WTC11 (cell line): ENCODE measurements around the gene NFIA. TPM values are rescaled to one million over a fixed set of nuclear protein-coding genes. Genes with fewer than 3 reads are reported as not detected.
A peak's percentile ranks its signal among the peaks of the same experiment; 100 is the strongest.

Experiments used
- ATAC-seq: fragments of 200-7000 bp; cut with Tn5 transposase; 2 replicates; pipeline ENCODE4 v1.10.0; 2021; ENCODE audit warnings: mild to moderate bottlenecking, moderate library complexity
- CTCF ChIA-PET: fragments of 300-600 bp; sonication (Branson Sonifier 250); formaldehyde crosslinking; loops from one replicate; lab custom pipeline; 2021; ENCODE audit warnings: antibody characterized with exemption; lab: Charles Lee
- POLR2A ChIA-PET: fragments of 350-600 bp; sonication (Branson Sonifier 250); formaldehyde crosslinking; loops from one replicate; lab custom pipeline; 2021; ENCODE audit warnings: antibody characterized with exemption; lab: Charles Lee
- DNase-seq: peaks from one replicate; pipeline ENCODE4 v3.0.0; 2021; ENCODE audit warnings: low spot score
- H3K27ac Mint-ChIP-seq: 2 replicates; pipeline ENCODE4 v1.8.0; 2021; ENCODE audit warnings: mixed read lengths
- H3K27me3 Mint-ChIP-seq: 2 replicates; pipeline ENCODE4 v1.8.0; 2021; ENCODE audit warnings: low read depth, mild to moderate bottlenecking, moderate library complexity, mixed read lengths
- H3K36me3 Mint-ChIP-seq: 2 replicates; pipeline ENCODE4 v1.8.0; 2021; ENCODE audit warnings: mixed read lengths
- H3K4me1 Mint-ChIP-seq: 2 replicates; pipeline ENCODE4 v1.8.0; 2022; ENCODE audit warnings: mixed read lengths
- H3K4me3 Mint-ChIP-seq: 2 replicates; pipeline ENCODE4 v1.8.0; 2021; ENCODE audit warnings: mild to moderate bottlenecking, moderate library complexity, mixed read lengths
- H3K9me3 Mint-ChIP-seq: 2 replicates; pipeline ENCODE4 v1.8.0; 2021; ENCODE audit warnings: mixed read lengths
- ATF3 ChIP-seq: sonication (generic); formaldehyde crosslinking; conservative IDR thresholded peaks from 2 replicates; pipeline ENCODE4 v1.8.1; 2022; ENCODE audit warnings: mild to moderate bottlenecking, missing genetic modification reagents
- ATF6 ChIP-seq: sonication (generic); formaldehyde crosslinking; IDR thresholded peaks from 2 replicates; pipeline ENCODE4 v1.8.1; 2023; ENCODE audit warnings: mild to moderate bottlenecking, missing genetic modification reagents
- CTCF ChIP-seq: fragments of 200-600 bp; IDR thresholded peaks from 2 replicates; pipeline ENCODE4 v1.8.0; 2022; ENCODE audit warnings: antibody characterized with exemption
- ETV6 ChIP-seq: sonication (generic); formaldehyde crosslinking; IDR thresholded peaks from 2 replicates; pipeline ENCODE4 v1.8.1; 2022; ENCODE audit warnings: mild to moderate bottlenecking, missing genetic modification reagents
- FOXJ3 ChIP-seq: sonication (generic); formaldehyde crosslinking; IDR thresholded peaks from 2 replicates; pipeline ENCODE4 v1.9.0; 2021; ENCODE audit warnings: missing genetic modification reagents, mild to moderate bottlenecking, borderline replicate concordance
- FOXP1 ChIP-seq: sonication (generic); formaldehyde crosslinking; IDR thresholded peaks from 2 replicates; pipeline ENCODE4 v1.8.0; 2022; ENCODE audit warnings: missing genetic modification reagents, mild to moderate bottlenecking, moderate library complexity, borderline replicate concordance
- GRHL2 ChIP-seq: fragments of 250-450 bp; sonication (Bioruptor Pico); IDR thresholded peaks from 2 replicates; pipeline ENCODE4 v1.8.0; 2022; ENCODE audit warnings: mild to moderate bottlenecking, moderate library complexity; ENCODE audit not compliant: insufficient replicate concordance, severe bottlenecking
- HMGA2 ChIP-seq: fragments of 250-450 bp; sonication (Bioruptor Pico); IDR thresholded peaks from 2 replicates; pipeline ENCODE4 v1.4.0; 2021; ENCODE audit warnings: mild to moderate bottlenecking, moderate library complexity
- IRF1 ChIP-seq: sonication (generic); formaldehyde crosslinking; IDR thresholded peaks from 2 replicates; pipeline ENCODE4 v1.8.0; 2023; ENCODE audit warnings: missing genetic modification reagents
- IRF2 ChIP-seq: sonication (generic); formaldehyde crosslinking; IDR thresholded peaks from 2 replicates; pipeline ENCODE4 v1.8.0; 2022; ENCODE audit warnings: low read depth, missing genetic modification reagents, borderline replicate concordance
- JAZF1 ChIP-seq: fragments of 250-450 bp; sonication (Bioruptor Pico); IDR thresholded peaks from 2 replicates; pipeline ENCODE4 v1.9.0; 2021; ENCODE audit warnings: moderate library complexity, mild to moderate bottlenecking, inconsistent platforms
- JUN ChIP-seq: sonication (generic); formaldehyde crosslinking; IDR thresholded peaks from 2 replicates; pipeline ENCODE4 v1.8.0; 2023; ENCODE audit warnings: mild to moderate bottlenecking, missing genetic modification reagents
- NFATC4 ChIP-seq: fragments of 250-450 bp; sonication (Bioruptor Pico); IDR thresholded peaks from 2 replicates; pipeline ENCODE4 v1.9.0; 2021; ENCODE audit warnings: mild to moderate bottlenecking
- ZMAT4 ChIP-seq: fragments of 250-450 bp; sonication (Bioruptor Pico); IDR thresholded peaks from 2 replicates; pipeline ENCODE4 v1.9.0; 2021; ENCODE audit warnings: mild to moderate bottlenecking
- ZNF219 ChIP-seq: sonication (generic); formaldehyde crosslinking; IDR thresholded peaks from 2 replicates; pipeline ENCODE4 v1.8.0; 2023; ENCODE audit warnings: missing genetic modification reagents, mild to moderate bottlenecking, borderline replicate concordance
- ZNF317 ChIP-seq: sonication (generic); formaldehyde crosslinking; IDR thresholded peaks from 2 replicates; pipeline ENCODE4 v1.8.1; 2023; ENCODE audit warnings: low read depth, mild to moderate bottlenecking, moderate library complexity, missing genetic modification reagents, borderline replicate concordance
- ZNF396 ChIP-seq: fragments of 250-450 bp; sonication (Bioruptor Pico); IDR thresholded peaks from 2 replicates; pipeline ENCODE4 v1.8.0; 2021; ENCODE audit warnings: mild to moderate bottlenecking, moderate library complexity, borderline replicate concordance
- total RNA-seq: library from RNA; stranded (reverse); gene quantifications from 3 replicates; pipeline ENCODE4 v1.2.3, GENCODE V29; 2021

The NFIA gene
- total RNA-seq, 1 experiment from 2014 or later: 16.7 TPM

- TF ChIP-seq CTCF: no peak
Measured at GRCh38 chr1:61253912-61254633, 171.7 kb downstream of the NFIA start (continued).

- 0 out of 2 replicates have a peak, but pooled peaks cover 2% of the 10 kb centered on the region for H3K36me3 Mint-ChIP-seq
- TF ChIP-seq FOXJ3 (CRISPR knock-in tag) (no peak), JUN (CRISPR knock-in tag) (no peak), ZNF317 (CRISPR knock-in tag) (no peak), ETV6 (CRISPR knock-in tag) (no peak), NFATC4 (CRISPR knock-in tag) (no peak), FOXP1 (CRISPR knock-in tag) (no peak), ZNF219 (no peak), HMGA2 (CRISPR knock-in tag) (no peak), JAZF1 (CRISPR knock-in tag) (no peak), IRF1 (CRISPR knock-in tag) (no peak), ZNF396 (CRISPR knock-in tag) (no peak), IRF2 (CRISPR knock-in tag) (no peak), ZMAT4 (CRISPR knock-in tag) (no peak)
- H3K27ac Mint-ChIP-seq: peak overlapping the region; percentile 54; the same call in 1 of the 2 replicates
- CTCF ChIA-PET: interaction anchor here (0.6 kb wide), 1 partner anchor 406 kb away, joined by 4 read pairs; no protein-coding TSS in a partner anchor
- H3K27me3 Mint-ChIP-seq: no peaks in the 10 kb centered on the region
- DNase-seq: no peak
- POLR2A ChIA-PET: no interaction called here
- H3K9me3 Mint-ChIP-seq: no peaks in the 10 kb centered on the region
- H3K4me1 Mint-ChIP-seq: peaks cover 46% of the 10 kb centered on the region
- H3K4me3 Mint-ChIP-seq: no peak overlapping the region
- no peak for ATAC-seq
Measured at GRCh38 chr1:61254634-61255357, 172.4 kb downstream of the NFIA start.

- no peak for DNase-seq
- Mint-ChIP-seq H3K36me3 (0 out of 2 replicates have a peak, but pooled peaks cover under 1% of the 10 kb centered on the region), H3K27ac (no peak overlapping the region; the same call in 1 of the 2 replicates), H3K4me1 (peaks cover 45% of the 10 kb centered on the region), H3K4me3 (no peak overlapping the region), H3K27me3 (no peaks in the 10 kb centered on the region), H3K9me3 (no peaks in the 10 kb centered on the region)
- ChIA-PET POLR2A (no interaction called here), CTCF (interaction anchor here (0.6 kb wide), 1 partner anchor 405 kb away, joined by 4 read pairs; no protein-coding TSS in a partner anchor)
- TF ChIP-seq ATF3 (CRISPR knock-in tag) (no peak), FOXP1 (CRISPR knock-in tag) (no peak), IRF1 (CRISPR knock-in tag) (no peak), ETV6 (CRISPR knock-in tag) (no peak), ATF6 (CRISPR knock-in tag) (no peak), GRHL2 (no peak)
- TF ChIP-seq, all 79 proteins: peak for 0
- no peak for ATAC-seq
Measured at GRCh38 chr1:61255358-61255703, 173.0 kb downstream of the NFIA start.
